HCT116 (cell line): ENCODE measurements around the gene DNMT3A. TPM values are rescaled to one million over a fixed set of nuclear protein-coding genes. Genes with fewer than 3 reads are reported as not detected.
A peak's percentile ranks its signal among the peaks of the same experiment; 100 is the strongest.

Source experiments
- ATAC-seq: fragments of 200-7000 bp; cut with Tn5 transposase; 2 replicates; pipeline ENCODE4 v1.9.1; 2020; ENCODE audit warnings: mild to moderate bottlenecking, moderate library complexity
- BruUV-seq: library from RNA; stranded (reverse); fragments of 400-500 nt; replicated peaks from 2 replicates; lab custom pipeline; 2021; lab: Mats Ljungman, UMichigan
- CTCF ChIA-PET: fragments of 300-600 bp; sonication (Branson Sonifier 250); formaldehyde crosslinking; loops from one replicate; lab custom pipeline; 2021; ENCODE audit warnings: antibody characterized with exemption; lab: Charles Lee
- POLR2A ChIA-PET: fragments of 300-600, 350-600 bp; sonication (Branson Sonifier 250); formaldehyde crosslinking; loops from one replicate; lab custom pipeline; 2021; ENCODE audit warnings: antibody characterized with exemption; lab: Charles Lee
- RAD21 ChIA-PET, 2 experiments: fragments of 300-600 bp; sonication (Branson Sonifier 250); formaldehyde crosslinking; loops; one replicate each; lab custom pipeline; 2023; ENCODE audit warnings: low total read pairs in 2 of 2; ENCODE audit not compliant: uncharacterized antibody in 2 of 2, unreplicated experiment in 2 of 2, low non-redundant PET in 1 of 2; lab: Charles Lee
- DNase-seq: peaks from one replicate; pipeline ENCODE4 v3.0.0-alpha.2; 2010; ENCODE audit warnings: low read depth, low spot score
- H2AFZ ChIP-seq: fragments of 200-600 bp; shearing (Covaris generic), sonication (generic); 2 replicates; pipeline ENCODE4 v1.6.1; 2017; ENCODE audit warnings: low read depth, mixed run types, mixed read lengths, antibody characterized with exemption, low read length; ENCODE audit not compliant: poor library complexity, severe bottlenecking
- H3K27ac ChIP-seq: 2 replicates; pipeline ENCODE4 v1.5.1; 2012; ENCODE audit warnings: low read depth, low read length
- H3K27me3 ChIP-seq: fragments of 200-600 bp; sonication (generic); 2 replicates; pipeline ENCODE4 v1.6.1; 2016; ENCODE audit warnings: mixed run types, low read length, mixed read lengths; ENCODE audit not compliant: insufficient read depth
- H3K36me3 ChIP-seq, 2 experiments: fragments of 200-500 bp in 1 of 2; fragments of 200-600 bp in 1 of 2; sonication (Bioruptor generic) in 1 of 2; sonication (generic) in 1 of 2; 2 replicates each; pipeline versions ENCODE4 v1.5.1 to v1.6.1; 2014 to 2016; ENCODE audit warnings: low read length in 2 of 2, inconsistent platforms in 1 of 2, mixed read lengths in 1 of 2, mixed run types in 1 of 2; ENCODE audit not compliant: insufficient read depth in 2 of 2, control insufficient read depth in 1 of 2
- H3K4me1 ChIP-seq, 2 experiments: fragments of 200-600 bp in 1 of 2; sonication (generic) in 1 of 2; 2 replicates each; pipeline versions ENCODE4 v1.5.1 to v1.6.1; 2012 to 2017; ENCODE audit warnings: low read length in 2 of 2, inconsistent platforms in 1 of 2, mild to moderate bottlenecking in 1 of 2, mixed read lengths in 1 of 2, mixed run types in 1 of 2, moderate library complexity in 1 of 2; ENCODE audit not compliant: insufficient read depth in 2 of 2, control insufficient read depth in 1 of 2
- H3K4me2 ChIP-seq: fragments of 200-600 bp; sonication (generic); 2 replicates; pipeline ENCODE4 v1.6.1; 2017; ENCODE audit warnings: mixed run types, low read length, mixed read lengths
- H3K4me3 ChIP-seq, 2 experiments: fragments of 200-600 bp in 1 of 2; sonication (generic) in 1 of 2; replicated peaks in 1 of 2; 2 replicates each; pipeline ENCODE4 v1.5.1; 2011 to 2016; ENCODE audit warnings: low read length in 2 of 2, control low read depth in 1 of 2, low read depth in 1 of 2, mild to moderate bottlenecking in 1 of 2, mixed read lengths in 1 of 2, mixed run types in 1 of 2
- H3K79me2 ChIP-seq: fragments of 200-600 bp; sonication (generic); 2 replicates; pipeline ENCODE4 v1.6.1; 2017; ENCODE audit warnings: mild to moderate bottlenecking, mixed run types, low read length, moderate library complexity, mixed read lengths; ENCODE audit not compliant: insufficient read depth
- H3K9ac ChIP-seq: fragments of 200-600 bp; sonication (generic); 2 replicates; pipeline ENCODE4 v1.6.1; 2016; ENCODE audit warnings: low read length, mixed read lengths
- H3K9me2 ChIP-seq: fragments of 200-600 bp; sonication (generic), shearing (Covaris generic); 2 replicates; pipeline ENCODE4 v1.6.1; 2017; ENCODE audit warnings: mixed run types, mild to moderate bottlenecking, moderate library complexity; ENCODE audit not compliant: insufficient read depth
- H3K9me3 ChIP-seq, 2 experiments: fragments of 200-500 bp in 1 of 2; fragments of 200-600 bp in 1 of 2; sonication (Bioruptor generic) in 1 of 2; sonication (generic) in 1 of 2; 2 replicates each; pipeline ENCODE4 v1.6.1; 2014 to 2017; ENCODE audit warnings: low read length in 2 of 2, mixed read lengths in 2 of 2, inconsistent platforms in 1 of 2, low read depth in 1 of 2, mild to moderate bottlenecking in 1 of 2, mixed run types in 1 of 2, moderate library complexity in 1 of 2; ENCODE audit not compliant: control insufficient read depth in 1 of 2, insufficient read depth in 1 of 2
- H4K20me1 ChIP-seq: fragments of 200-600 bp; sonication (generic), shearing (Covaris generic); 2 replicates; pipeline ENCODE4 v1.6.1; 2017; ENCODE audit warnings: mixed run types, mild to moderate bottlenecking, moderate library complexity; ENCODE audit not compliant: insufficient read depth
- CBX3 ChIP-seq: IDR thresholded peaks from 2 replicates; pipeline ENCODE4 v1.6.1; 2012; ENCODE audit warnings: low read depth
- EGR1 ChIP-seq: IDR thresholded peaks from 2 replicates; pipeline ENCODE4 v1.6.1; 2012; ENCODE audit warnings: low read depth
- FOSL1 ChIP-seq: IDR thresholded peaks from 2 replicates; pipeline ENCODE4 v1.6.1; 2012; ENCODE audit warnings: low read depth
- JUND ChIP-seq: IDR thresholded peaks from 2 replicates; pipeline ENCODE4 v1.6.1; 2012
- RAD21 ChIP-seq: IDR thresholded peaks from 2 replicates; pipeline ENCODE4 v1.6.1; 2012; ENCODE audit warnings: low read depth, mild to moderate bottlenecking
- SIN3A ChIP-seq: IDR thresholded peaks from 2 replicates; pipeline ENCODE4 v1.6.1; 2012; ENCODE audit warnings: low read depth
- SRF ChIP-seq: IDR thresholded peaks from 2 replicates; pipeline ENCODE4 v1.6.1; 2012; ENCODE audit warnings: low read depth
- TCF7L2 ChIP-seq: IDR thresholded peaks from 2 replicates; pipeline ENCODE4 v1.7.0; 2011; ENCODE audit warnings: borderline replicate concordance, inconsistent platforms; ENCODE audit not compliant: insufficient read depth, insufficient read length; ENCODE audit errors: extremely low read depth
- YY1 ChIP-seq: IDR thresholded peaks from 2 replicates; pipeline ENCODE4 v1.6.1; 2011; ENCODE audit warnings: low read length, low read depth, moderate library complexity, mild to moderate bottlenecking; ENCODE audit not compliant: insufficient replicate concordance; ENCODE audit errors: extremely low read depth
- intact Hi-C: fragments of 100-400 bp; cut with micrococcal nuclease; formaldehyde crosslinking; loops from 2 replicates; pipeline ENCODE4 v1.10.0; 2022
- total RNA-seq: library from RNA; stranded (reverse); gene quantifications from one replicate; pipeline ENCODE4 v1.2.1, GENCODE V29; 2021; ENCODE audit not compliant: unreplicated experiment
- TF ChIP-seq, protein P1 (sequence below): IDR thresholded peaks from 2 replicates; pipeline ENCODE4 v1.6.1; 2012
- TF ChIP-seq, protein P2 (sequence below): IDR thresholded peaks from 2 replicates; pipeline ENCODE4 v1.6.1; 2012
- TF ChIP-seq, protein P3 (sequence below), 3 experiments: fragments of 200-600 bp in 1 of 3; sonication (generic) in 1 of 3; IDR thresholded peaks in 2 of 3; conservative IDR thresholded peaks in 1 of 3; 2 replicates each; pipeline ENCODE4 v1.5.1; 2012 to 2017; ENCODE audit warnings: low read depth in 2 of 3, low read length in 2 of 3, antibody characterized with exemption in 1 of 3, borderline replicate concordance in 1 of 3, control low read depth in 1 of 3, mild to moderate bottlenecking in 1 of 3, mixed read lengths in 1 of 3, mixed run types in 1 of 3, moderate library complexity in 1 of 3; ENCODE audit not compliant: insufficient read depth in 1 of 3
- TF ChIP-seq, protein P4 (sequence below): IDR thresholded peaks from 2 replicates; pipeline ENCODE4 v1.6.1; 2012; ENCODE audit warnings: low read depth

Gene DNMT3A
- total RNA-seq, 1 experiment from 2014 or later, result 14.3 TPM

DNA sequence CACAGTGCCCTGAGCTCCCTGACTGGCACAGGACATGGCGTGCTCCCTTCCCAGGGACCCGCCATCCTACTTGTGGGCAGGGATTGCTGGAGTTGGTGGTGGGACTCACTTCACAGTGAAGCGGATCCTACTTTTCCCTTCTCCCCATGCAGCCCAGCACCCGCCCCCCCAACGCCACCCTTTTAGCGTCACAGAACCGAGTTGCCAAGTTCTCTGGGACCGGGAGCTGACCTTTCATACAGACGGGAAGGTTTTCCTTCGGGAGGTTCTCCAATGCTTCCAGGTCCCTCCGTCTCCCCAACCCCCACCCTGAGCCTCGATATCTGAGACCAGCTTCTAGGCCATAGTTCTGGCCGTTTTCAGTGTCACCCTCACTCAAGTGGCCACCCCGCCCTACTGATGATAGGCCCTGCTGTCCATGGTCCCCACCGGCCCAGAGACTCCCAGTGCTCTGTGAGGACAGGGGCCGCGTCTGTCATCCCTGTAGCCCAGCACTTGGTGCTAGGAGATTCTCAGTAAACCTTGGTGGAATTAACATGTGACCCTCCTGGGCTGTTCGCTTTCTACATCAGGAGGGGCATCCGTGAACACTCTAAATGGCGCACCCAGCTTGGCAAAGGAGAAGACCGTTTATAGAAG, 1.6 kb upstream of the DNMT3A start (continued):
- TF ChIP-seq, protein P1, sequence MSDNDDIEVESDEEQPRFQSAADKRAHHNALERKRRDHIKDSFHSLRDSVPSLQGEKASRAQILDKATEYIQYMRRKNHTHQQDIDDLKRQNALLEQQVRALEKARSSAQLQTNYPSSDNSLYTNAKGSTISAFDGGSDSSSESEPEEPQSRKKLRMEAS, result no peak

DNA sequence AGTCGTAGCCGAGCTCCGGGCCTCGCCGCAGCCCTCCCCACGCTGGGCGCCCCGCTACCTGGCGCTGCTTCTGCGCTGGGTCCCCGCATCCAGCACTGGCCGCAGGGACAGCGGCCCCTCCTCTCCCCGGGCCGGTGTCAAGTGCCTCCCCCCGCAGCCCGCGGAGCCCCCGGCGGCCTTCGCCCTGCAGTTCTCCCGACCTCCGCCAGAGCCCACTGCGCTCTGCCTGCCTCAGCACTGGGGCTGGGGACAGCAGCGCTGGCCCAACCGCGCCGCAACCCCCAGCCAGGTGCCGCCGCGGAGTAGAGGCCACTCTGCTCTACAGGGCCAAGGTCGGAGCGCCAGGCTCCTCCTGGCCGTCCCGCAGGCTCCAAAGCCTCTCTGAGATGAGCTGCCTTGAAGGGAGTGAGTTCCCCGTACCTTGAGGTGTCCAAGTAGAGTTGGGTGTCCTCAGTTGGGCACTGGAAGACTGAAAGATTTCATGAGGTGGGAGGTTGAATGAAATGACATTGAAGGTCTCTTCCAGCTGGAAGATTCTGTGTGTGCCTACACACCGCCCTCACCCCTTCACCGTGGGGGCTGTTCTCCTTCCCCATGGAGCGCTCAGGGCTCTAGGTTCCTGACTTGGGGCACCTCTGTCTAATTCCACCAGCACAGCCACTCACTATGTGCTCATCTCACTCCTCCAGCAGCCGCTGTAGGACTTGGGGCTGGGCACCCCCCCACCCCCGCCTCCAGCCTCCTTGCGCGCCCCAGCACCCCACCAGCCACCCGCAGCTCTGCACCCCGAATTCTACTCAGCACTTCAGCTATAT, 854 bp upstream of the DNMT3A start:
- intact Hi-C loops, result no loop called here
- ChIA-PET CTCF (interaction anchor here (1.2 kb wide), 1 partner anchor 19 kb away, joined by 4 read pairs; no protein-coding TSS in a partner anchor), RAD21 (no interaction called here), POLR2A (interaction anchor here (0.6 kb wide), 1 partner anchor 29 kb away, joined by 3 read pairs; no protein-coding TSS in a partner anchor)
- Histone ChIP-seq H3K27me3 (no peaks in the 10 kb centered on the region), H3K36me3 (no peaks in the 10 kb centered on the region), H3K4me2 (peak overlapping the region; percentile 87), H3K9me2 (no peaks in the 10 kb centered on the region), H3K9me3 (no peaks in the 10 kb centered on the region), H3K79me2 (0 out of 2 replicates have a peak, but pooled peaks cover 5% of the 10 kb centered on the region), H3K27ac (peak overlapping the region; percentile 84; the same call in 1 of the 2 replicates), H4K20me1 (no peaks in the 10 kb centered on the region), H2AFZ (no peak overlapping the region), H3K4me1 (peaks cover 8 to 21% of the 10 kb centered on the region in 2 experiments), H3K4me3 (peak overlapping the region; percentile 44 to 63), H3K9ac (0 out of 2 replicates have a peak overlapping the region, but pooled peaks have one; percentile 30)
- ATAC-seq (peak; percentile 83), DNase-seq (peak; percentile 38)
- BruUV-seq, result no TSS peak
- no peak for TF ChIP-seq FOSL1
- TF ChIP-seq, protein P1, result peak; percentile 28; the same call in 1 of the 2 replicates
- TF ChIP-seq CBX3, result no peak
- TF ChIP-seq RAD21, result peak; percentile 80
- TF ChIP-seq, protein P2, sequence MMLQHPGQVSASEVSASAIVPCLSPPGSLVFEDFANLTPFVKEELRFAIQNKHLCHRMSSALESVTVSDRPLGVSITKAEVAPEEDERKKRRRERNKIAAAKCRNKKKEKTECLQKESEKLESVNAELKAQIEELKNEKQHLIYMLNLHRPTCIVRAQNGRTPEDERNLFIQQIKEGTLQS, result no peak
- no peak for TF ChIP-seq JUND
- TF ChIP-seq, protein P3, sequence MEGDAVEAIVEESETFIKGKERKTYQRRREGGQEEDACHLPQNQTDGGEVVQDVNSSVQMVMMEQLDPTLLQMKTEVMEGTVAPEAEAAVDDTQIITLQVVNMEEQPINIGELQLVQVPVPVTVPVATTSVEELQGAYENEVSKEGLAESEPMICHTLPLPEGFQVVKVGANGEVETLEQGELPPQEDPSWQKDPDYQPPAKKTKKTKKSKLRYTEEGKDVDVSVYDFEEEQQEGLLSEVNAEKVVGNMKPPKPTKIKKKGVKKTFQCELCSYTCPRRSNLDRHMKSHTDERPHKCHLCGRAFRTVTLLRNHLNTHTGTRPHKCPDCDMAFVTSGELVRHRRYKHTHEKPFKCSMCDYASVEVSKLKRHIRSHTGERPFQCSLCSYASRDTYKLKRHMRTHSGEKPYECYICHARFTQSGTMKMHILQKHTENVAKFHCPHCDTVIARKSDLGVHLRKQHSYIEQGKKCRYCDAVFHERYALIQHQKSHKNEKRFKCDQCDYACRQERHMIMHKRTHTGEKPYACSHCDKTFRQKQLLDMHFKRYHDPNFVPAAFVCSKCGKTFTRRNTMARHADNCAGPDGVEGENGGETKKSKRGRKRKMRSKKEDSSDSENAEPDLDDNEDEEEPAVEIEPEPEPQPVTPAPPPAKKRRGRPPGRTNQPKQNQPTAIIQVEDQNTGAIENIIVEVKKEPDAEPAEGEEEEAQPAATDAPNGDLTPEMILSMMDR (IDR thresholded peaks at IDR 0.05 in 2 of 3, conservative IDR thresholded peaks at IDR 0.05 in 1 of 3; ENCODE audit: borderline replicate concordance in 1 of 3, insufficient read depth in 1 of 3, low read depth in 2 of 3, low read length in 2 of 3), result peak; percentile 76 to 96 (median 79)
- TF ChIP-seq, protein P4, sequence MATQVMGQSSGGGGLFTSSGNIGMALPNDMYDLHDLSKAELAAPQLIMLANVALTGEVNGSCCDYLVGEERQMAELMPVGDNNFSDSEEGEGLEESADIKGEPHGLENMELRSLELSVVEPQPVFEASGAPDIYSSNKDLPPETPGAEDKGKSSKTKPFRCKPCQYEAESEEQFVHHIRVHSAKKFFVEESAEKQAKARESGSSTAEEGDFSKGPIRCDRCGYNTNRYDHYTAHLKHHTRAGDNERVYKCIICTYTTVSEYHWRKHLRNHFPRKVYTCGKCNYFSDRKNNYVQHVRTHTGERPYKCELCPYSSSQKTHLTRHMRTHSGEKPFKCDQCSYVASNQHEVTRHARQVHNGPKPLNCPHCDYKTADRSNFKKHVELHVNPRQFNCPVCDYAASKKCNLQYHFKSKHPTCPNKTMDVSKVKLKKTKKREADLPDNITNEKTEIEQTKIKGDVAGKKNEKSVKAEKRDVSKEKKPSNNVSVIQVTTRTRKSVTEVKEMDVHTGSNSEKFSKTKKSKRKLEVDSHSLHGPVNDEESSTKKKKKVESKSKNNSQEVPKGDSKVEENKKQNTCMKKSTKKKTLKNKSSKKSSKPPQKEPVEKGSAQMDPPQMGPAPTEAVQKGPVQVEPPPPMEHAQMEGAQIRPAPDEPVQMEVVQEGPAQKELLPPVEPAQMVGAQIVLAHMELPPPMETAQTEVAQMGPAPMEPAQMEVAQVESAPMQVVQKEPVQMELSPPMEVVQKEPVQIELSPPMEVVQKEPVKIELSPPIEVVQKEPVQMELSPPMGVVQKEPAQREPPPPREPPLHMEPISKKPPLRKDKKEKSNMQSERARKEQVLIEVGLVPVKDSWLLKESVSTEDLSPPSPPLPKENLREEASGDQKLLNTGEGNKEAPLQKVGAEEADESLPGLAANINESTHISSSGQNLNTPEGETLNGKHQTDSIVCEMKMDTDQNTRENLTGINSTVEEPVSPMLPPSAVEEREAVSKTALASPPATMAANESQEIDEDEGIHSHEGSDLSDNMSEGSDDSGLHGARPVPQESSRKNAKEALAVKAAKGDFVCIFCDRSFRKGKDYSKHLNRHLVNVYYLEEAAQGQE, result peak; percentile 79
- TF ChIP-seq TCF7L2, result no peak
- no peak for TF ChIP-seq SRF
- TF ChIP-seq YY1, result peak; percentile 40
- TF ChIP-seq EGR1, result no peak
- no peak for TF ChIP-seq SIN3A
